ENCODE results near the gene SP2. TPM values are rescaled to one million over a fixed set of nuclear protein-coding genes. Genes with fewer than 3 reads are reported as not detected.

Gene SP2
- total RNA-seq, 2 donors from 2014 or later, result 18.1 to 21.6 TPM

GRCh38 chr17:47882695-47883588, 13.1 kb upstream of the SP2 start:
- peak overlapping the region in 1 of 2 donors; percentile 58 for H3K9ac ChIP-seq (ENCODE audit: low read depth in 2 of 2, low read length in 2 of 2)
- DNase-seq, result no peak
- H3K27ac ChIP-seq, result peak overlapping the region; percentile 30
- no peak for TF ChIP-seq CTCF (IDR thresholded peaks at IDR 0.05)
- H3K4me3 ChIP-seq, result no peak overlapping the region
- H3K9me3 ChIP-seq, result no peaks in the 10 kb centered on the region
- intact Hi-C loops (cut with DNase I), result no loop called here
- H3K4me1 ChIP-seq, result peaks cover 13% of the 10 kb centered on the region
- no peaks in the 10 kb centered on the region for H3K36me3 ChIP-seq
- H3K27me3 ChIP-seq, result no peaks in the 10 kb centered on the region

- no peaks in the 10 kb centered on the region for H3K9me3 ChIP-seq
- no peak for TF ChIP-seq CTCF (IDR thresholded peaks at IDR 0.05)
- peaks cover 13% of the 10 kb centered on the region for H3K4me1 ChIP-seq
- H3K4me3 ChIP-seq, result no peak overlapping the region
- H3K9ac ChIP-seq (ENCODE audit: low read depth in 2 of 2, low read length in 2 of 2), result peak overlapping the region in 1 of 2 donors; percentile 60
- H3K36me3 ChIP-seq, result no peaks in the 10 kb centered on the region
- H3K27ac ChIP-seq, result peak overlapping the region; percentile 78
- no peaks in the 10 kb centered on the region for H3K27me3 ChIP-seq
- intact Hi-C loops (cut with DNase I), result no loop called here
- DNase-seq, result peak; percentile 69
These were observed 12.2 kb upstream of the SP2 start for GRCh38 chr17:47883589-47884426.

GRCh38 chr17:47884427-47884740, 11.7 kb upstream of the SP2 start:
- DNase-seq, result no peak
- Histone ChIP-seq H3K9me3 (no peaks in the 10 kb centered on the region), H3K27ac (peak overlapping the region; percentile 78), H3K9ac (ENCODE audit: low read depth in 2 of 2, low read length in 2 of 2) (peak overlapping the region in 1 of 2 donors; percentile 60), H3K36me3 (no peaks in the 10 kb centered on the region), H3K27me3 (no peaks in the 10 kb centered on the region), H3K4me3 (no peak overlapping the region), H3K4me1 (peaks cover 13% of the 10 kb centered on the region)
- no peak for TF ChIP-seq CTCF (IDR thresholded peaks at IDR 0.05)
- intact Hi-C loops (cut with DNase I), result no loop called here

- Histone ChIP-seq H3K27me3 (no peaks in the 10 kb centered on the region), H3K9ac (ENCODE audit: low read depth in 2 of 2, low read length in 2 of 2) (peak overlapping the region; percentile 60), H3K27ac (peak overlapping the region; percentile 78), H3K4me3 (no peak overlapping the region), H3K4me1 (peaks cover 13% of the 10 kb centered on the region), H3K9me3 (no peaks in the 10 kb centered on the region), H3K36me3 (no peaks in the 10 kb centered on the region)
- DNase-seq, result peak; percentile 85
- intact Hi-C loops (cut with DNase I), result no loop called here
- TF ChIP-seq CTCF (IDR thresholded peaks at IDR 0.05), result no peak
These were observed 10.9 kb upstream of the SP2 start for GRCh38 chr17:47884905-47885730.

- Histone ChIP-seq H3K9ac (ENCODE audit: low read depth in 2 of 2, low read length in 2 of 2) (no peak overlapping the region), H3K4me1 (peaks cover 7% of the 10 kb centered on the region), H3K36me3 (no peaks in the 10 kb centered on the region), H3K4me3 (no peak overlapping the region), H3K27ac (no peak overlapping the region), H3K9me3 (no peaks in the 10 kb centered on the region), H3K27me3 (no peaks in the 10 kb centered on the region)
- no peak for DNase-seq
- intact Hi-C loops (cut with DNase I), result no loop called here
- TF ChIP-seq CTCF (IDR thresholded peaks at IDR 0.05), result no peak
These were observed 7.7 kb upstream of the SP2 start for GRCh38 chr17:47888293-47888692.
